ENCODE data around the gene ITPK1. TPM values are rescaled to one million over a fixed set of nuclear protein-coding genes. Genes with fewer than 3 reads are reported as not detected.

Gene ITPK1
- total RNA-seq, 4 donors from 2014 or later: 132 to 172 (median 157) TPM

DNA sequence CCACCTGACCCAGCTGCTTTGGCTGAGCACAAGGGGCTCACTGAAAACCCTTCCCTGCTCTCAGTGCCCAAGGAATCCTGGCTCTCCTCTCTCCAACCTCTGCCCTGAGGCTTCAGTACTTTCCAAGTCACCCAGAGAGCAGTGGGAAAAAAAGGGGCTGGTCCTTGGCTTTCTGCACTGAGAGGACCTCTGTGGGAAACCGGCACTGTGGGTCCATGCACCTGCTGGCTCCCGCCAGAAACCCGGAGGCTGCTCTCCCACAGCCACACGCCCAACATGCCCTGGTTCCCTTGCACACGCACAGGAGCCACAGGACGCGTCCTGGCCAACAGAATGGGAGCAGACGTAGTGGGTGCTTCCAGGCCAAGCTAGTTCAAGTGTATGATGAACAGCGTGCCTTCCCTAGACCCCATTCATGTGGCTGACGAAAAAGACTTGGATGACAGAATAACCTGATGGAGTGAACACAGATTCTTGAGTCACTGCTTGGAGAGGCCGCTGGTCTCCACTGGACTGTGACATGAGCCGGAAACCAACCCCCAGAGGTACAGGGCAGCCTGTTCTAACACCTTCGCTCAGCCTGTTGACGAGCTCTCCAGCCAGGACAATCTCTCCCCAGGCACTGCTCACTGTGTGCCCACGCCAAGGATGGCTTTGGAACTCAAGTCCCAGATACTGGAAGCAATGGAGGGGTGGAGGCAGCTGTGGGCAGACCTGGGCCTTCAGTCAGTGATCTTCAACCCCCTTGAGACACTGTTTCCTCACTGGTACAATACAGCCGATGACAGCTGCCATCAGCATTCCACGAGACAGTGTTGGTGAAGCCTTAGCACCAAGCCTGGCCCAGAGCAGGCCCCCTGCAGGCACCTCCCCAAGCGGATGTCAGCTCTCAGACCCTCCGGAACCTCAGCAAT lies 87.7 kb downstream of the ITPK1 start:
- H3K27me3 ChIP-seq: no peaks in the 10 kb centered on the region
- H3K4me1 ChIP-seq: peaks cover 6 to 19% (median 10%) of the 10 kb centered on the region in 4 donors
- H3K36me3 ChIP-seq: no peaks in the 10 kb centered on the region
- H3K4me3 ChIP-seq: no peak overlapping the region
- H3K9me3 ChIP-seq: no peaks in the 10 kb centered on the region
- H3K27ac ChIP-seq: peak overlapping the region in 1 of 4 donors; percentile 58
- peak in 1 of 3 donors; percentile 52 for DNase-seq
- TF ChIP-seq, protein P1, sequence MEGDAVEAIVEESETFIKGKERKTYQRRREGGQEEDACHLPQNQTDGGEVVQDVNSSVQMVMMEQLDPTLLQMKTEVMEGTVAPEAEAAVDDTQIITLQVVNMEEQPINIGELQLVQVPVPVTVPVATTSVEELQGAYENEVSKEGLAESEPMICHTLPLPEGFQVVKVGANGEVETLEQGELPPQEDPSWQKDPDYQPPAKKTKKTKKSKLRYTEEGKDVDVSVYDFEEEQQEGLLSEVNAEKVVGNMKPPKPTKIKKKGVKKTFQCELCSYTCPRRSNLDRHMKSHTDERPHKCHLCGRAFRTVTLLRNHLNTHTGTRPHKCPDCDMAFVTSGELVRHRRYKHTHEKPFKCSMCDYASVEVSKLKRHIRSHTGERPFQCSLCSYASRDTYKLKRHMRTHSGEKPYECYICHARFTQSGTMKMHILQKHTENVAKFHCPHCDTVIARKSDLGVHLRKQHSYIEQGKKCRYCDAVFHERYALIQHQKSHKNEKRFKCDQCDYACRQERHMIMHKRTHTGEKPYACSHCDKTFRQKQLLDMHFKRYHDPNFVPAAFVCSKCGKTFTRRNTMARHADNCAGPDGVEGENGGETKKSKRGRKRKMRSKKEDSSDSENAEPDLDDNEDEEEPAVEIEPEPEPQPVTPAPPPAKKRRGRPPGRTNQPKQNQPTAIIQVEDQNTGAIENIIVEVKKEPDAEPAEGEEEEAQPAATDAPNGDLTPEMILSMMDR (IDR thresholded peaks at IDR 0.05): no peak
- no peak for TF ChIP-seq POLR2A (IDR thresholded peaks at IDR 0.05)

DNA sequence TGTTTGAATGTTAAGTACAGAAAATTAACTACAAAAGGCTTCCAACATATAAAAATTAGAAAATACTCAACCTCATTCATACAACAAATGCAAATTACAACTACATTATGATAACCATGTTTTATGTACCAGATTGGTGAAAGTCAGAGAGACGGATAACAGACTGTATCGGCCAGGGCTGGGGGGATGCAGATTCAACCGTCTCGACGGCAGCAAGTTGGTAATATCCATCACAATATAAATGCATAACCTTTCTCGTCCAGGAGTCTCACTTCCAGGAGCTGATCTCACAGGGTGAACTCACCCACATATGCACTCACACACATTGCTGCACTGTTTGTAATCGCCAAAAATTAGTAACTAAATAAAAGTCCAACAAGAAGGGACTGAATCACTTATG lies 89.4 kb downstream of the ITPK1 start:
- Histone ChIP-seq H3K27me3 (no peaks in the 10 kb centered on the region), H3K9me3 (no peaks in the 10 kb centered on the region), H3K36me3 (no peaks in the 10 kb centered on the region), H3K27ac (no peak overlapping the region), H3K4me1 (peaks cover 0 to 2% (median 0%) of the 10 kb centered on the region in 4 donors), H3K4me3 (no peak overlapping the region)
- TF ChIP-seq, protein P1 (IDR thresholded peaks at IDR 0.05): no peak
- no peak for TF ChIP-seq POLR2A (IDR thresholded peaks at IDR 0.05)
- DNase-seq: no peak

DNA sequence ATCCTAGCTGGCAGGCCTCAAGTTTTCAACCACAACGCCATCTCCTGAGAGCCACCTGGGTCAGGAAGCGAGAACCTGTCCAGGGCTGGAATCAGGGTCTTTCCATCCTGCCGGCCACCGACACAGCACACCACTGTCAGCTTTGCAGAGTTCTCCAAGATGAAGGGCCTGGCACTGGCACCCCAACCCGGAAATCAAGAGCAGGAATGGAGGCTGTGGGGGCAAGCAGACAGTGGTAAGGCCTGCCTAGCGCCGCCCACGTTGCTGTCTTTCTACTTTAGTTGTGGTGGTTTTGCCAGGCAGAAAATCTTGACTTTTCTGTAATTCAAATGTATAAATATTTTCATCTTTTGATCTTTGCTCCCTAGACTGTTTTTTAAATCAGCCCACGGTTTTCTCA lies 90.7 kb downstream of the ITPK1 start:
- no peak overlapping the region for H3K4me3 ChIP-seq
- H3K27ac ChIP-seq: no peak overlapping the region
- no peaks in the 10 kb centered on the region for H3K27me3 ChIP-seq
- H3K36me3 ChIP-seq: no peaks in the 10 kb centered on the region
- DNase-seq: no peak
- peaks cover 0 to 2% (median 0%) of the 10 kb centered on the region in 4 donors for H3K4me1 ChIP-seq
- TF ChIP-seq POLR2A (IDR thresholded peaks at IDR 0.05): no peak
- TF ChIP-seq, protein P1 (IDR thresholded peaks at IDR 0.05): no peak
- no peaks in the 10 kb centered on the region for H3K9me3 ChIP-seq

- H3K36me3 ChIP-seq: no peaks in the 10 kb centered on the region
- TF ChIP-seq, protein P1 (IDR thresholded peaks at IDR 0.05): no peak
- no peak for TF ChIP-seq POLR2A (IDR thresholded peaks at IDR 0.05)
- no peak overlapping the region for H3K4me3 ChIP-seq
- no peaks in the 10 kb centered on the region for H3K9me3 ChIP-seq
- peaks cover 0 to 7% (median 0%) of the 10 kb centered on the region in 4 donors for H3K4me1 ChIP-seq
- DNase-seq: no peak
- no peak overlapping the region for H3K27ac ChIP-seq
- no peaks in the 10 kb centered on the region for H3K27me3 ChIP-seq
Observed at GRCh38 chr14:93024493-93024892, 91.2 kb downstream of the ITPK1 start.

- Histone ChIP-seq H3K9me3 (no peaks in the 10 kb centered on the region), H3K36me3 (no peaks in the 10 kb centered on the region), H3K4me1 (peaks cover 0 to 13% (median 0%) of the 10 kb centered on the region in 4 donors), H3K27me3 (no peaks in the 10 kb centered on the region), H3K4me3 (no peak overlapping the region), H3K27ac (no peak overlapping the region)
- DNase-seq: no peak
- no peak for TF ChIP-seq POLR2A (IDR thresholded peaks at IDR 0.05)
- TF ChIP-seq, protein P1 (IDR thresholded peaks at IDR 0.05): no peak
Observed at GRCh38 chr14:93023802-93024434, 91.8 kb downstream of the ITPK1 start.
